Keratinocyte (primary cell): ENCODE data around the gene NAT9. TPM values are rescaled to one million over a fixed set of nuclear protein-coding genes. Genes with fewer than 3 reads are reported as not detected.

ENCODE experiments used
- DNase-seq: peaks from one replicate; pipeline ENCODE4 v3.0.0-alpha.2; 2011; ENCODE audit warnings: low read depth, missing footprints, low spot score
- FAIRE-seq: peaks from 2 replicates; lab custom pipeline; 2011; peaks lifted over from hg19 to GRCh38; lab: Jason Lieb, UNC
- H2AFZ ChIP-seq: 2 replicates; pipeline ENCODE4 v1.6.0; 2012; ENCODE audit warnings: low read length, control low read depth, inconsistent platforms; ENCODE audit not compliant: control insufficient read depth
- H3K27ac ChIP-seq: 2 replicates; pipeline ENCODE4 v1.5.1; 2011; ENCODE audit warnings: low read length; ENCODE audit not compliant: control insufficient read depth, insufficient read depth
- H3K27me3 ChIP-seq: 3 replicates; pipeline ENCODE4 v1.6.0; 2011; ENCODE audit warnings: low read length; ENCODE audit not compliant: control insufficient read depth, insufficient read depth; ENCODE audit errors: extremely low read depth
- H3K36me3 ChIP-seq, 2 experiments: 2 replicates in 1 of 2; 3 replicates in 1 of 2; pipeline ENCODE4 v1.5.1; 2011; ENCODE audit warnings: low read length in 2 of 2, mild to moderate bottlenecking in 1 of 2; ENCODE audit not compliant: control insufficient read depth in 2 of 2, insufficient read depth in 2 of 2; ENCODE audit errors: extremely low read depth in 1 of 2
- H3K4me1 ChIP-seq: 3 replicates; pipeline ENCODE4 v1.5.1; 2011; ENCODE audit warnings: low read length; ENCODE audit not compliant: control insufficient read depth, insufficient read depth; ENCODE audit errors: extremely low read depth
- H3K4me2 ChIP-seq: 3 replicates; pipeline ENCODE4 v1.6.0; 2011; ENCODE audit warnings: low read depth, low read length; ENCODE audit not compliant: control insufficient read depth, insufficient read depth; ENCODE audit errors: extremely low read depth
- H3K4me3 ChIP-seq, 3 experiments: fragments of 200-600 bp in 1 of 3; sonication (generic) in 1 of 3; 2 replicates in 2 of 3; 3 replicates in 1 of 3; pipeline ENCODE4 v1.5.1; 2011 to 2016; ENCODE audit warnings: low read length in 3 of 3, mild to moderate bottlenecking in 3 of 3, control low read depth in 2 of 3, inconsistent platforms in 1 of 3, low read depth in 1 of 3, mixed read lengths in 1 of 3, mixed run types in 1 of 3, moderate library complexity in 1 of 3; ENCODE audit not compliant: control insufficient read depth in 2 of 3, insufficient read depth in 2 of 3; ENCODE audit errors: extremely low read depth in 1 of 3
- H3K79me2 ChIP-seq: 2 replicates; pipeline ENCODE4 v1.6.0; 2012; ENCODE audit warnings: low read length; ENCODE audit not compliant: control insufficient read depth, insufficient read depth
- H3K9ac ChIP-seq: 3 replicates; pipeline ENCODE4 v1.6.0; 2011; ENCODE audit warnings: low read length; ENCODE audit not compliant: control insufficient read depth, insufficient read depth; ENCODE audit errors: extremely low read depth
- H3K9me1 ChIP-seq: 3 replicates; pipeline ENCODE4 v1.6.0; 2011; ENCODE audit warnings: low read length; ENCODE audit not compliant: control insufficient read depth, insufficient read depth; ENCODE audit errors: extremely low read depth
- H3K9me3 ChIP-seq: 2 replicates; pipeline ENCODE4 v1.5.1; 2012; ENCODE audit warnings: low read depth, low read length; ENCODE audit not compliant: control insufficient read depth
- H4K20me1 ChIP-seq: 3 replicates; pipeline ENCODE4 v1.6.0; 2011; ENCODE audit warnings: low read length; ENCODE audit not compliant: control insufficient read depth, insufficient read depth; ENCODE audit errors: extremely low read depth
- CTCF ChIP-seq, 3 experiments: IDR thresholded peaks in 1 of 3; conservative IDR thresholded peaks in 1 of 3; optimal IDR thresholded peaks in 1 of 3; 2 replicates in 2 of 3; 3 replicates in 1 of 3; pipeline versions ENCODE3 to v1.5.1; 2011; ENCODE audit warnings: low read length in 3 of 3, mild to moderate bottlenecking in 3 of 3, moderate library complexity in 2 of 3, control low read depth in 1 of 3, inconsistent platforms in 1 of 3; ENCODE audit not compliant: insufficient read depth in 2 of 3; ENCODE audit errors: extremely low read depth in 1 of 3
- EZH2 ChIP-seq: IDR thresholded peaks from one replicate; pipeline ENCODE4 v1.6.1; 2012; ENCODE audit warnings: inconsistent platforms, mild to moderate bottlenecking, low read length, moderate library complexity
- dilution Hi-C: fragments of 300-500 bp; cut with MboI; formaldehyde crosslinking; loops from one replicate; pipeline ENCODE4 v1.7.0; 2020; ENCODE audit warnings: low sequenced_read_pairs; ENCODE audit not compliant: extremely low pct_ligation_motif_present
- polyA plus RNA-seq, 5 experiments: library from polyadenylated mRNA; depleted of rRNA in 3 of 5; stranded (reverse) in 3 of 5; stranded (forward) in 1 of 5; unstranded in 1 of 5; fragments of >200 nt; gene quantifications; 1 replicate in 1 of 5; 2 replicates in 3 of 5; 3 replicates in 1 of 5; pipeline versions ENCODE4 v1.2.1 to v1.2.3, GENCODE V29; 2011 to 2012; ENCODE audit warnings: missing spikeins in 2 of 5, low read depth in 1 of 5, low replicate concordance in 1 of 5

The NAT9 gene
- polyA plus RNA-seq, 1 donor (not counting 4 experiments of a cell fraction or from before 2014, with no cell fraction given) = 34.6 TPM

- H3K4me2 ChIP-seq = no peak overlapping the region
- no peaks in the 10 kb centered on the region for H3K9me1 ChIP-seq
- no peaks in the 10 kb centered on the region for H3K27me3 ChIP-seq
- dilution Hi-C loops = no loop called here
- H3K4me3 ChIP-seq = no peak overlapping the region
- no peak overlapping the region for H2AFZ ChIP-seq
- no peaks in the 10 kb centered on the region for H3K79me2 ChIP-seq
- H3K9me3 ChIP-seq = no peaks in the 10 kb centered on the region
- no peak overlapping the region for H3K27ac ChIP-seq
- H4K20me1 ChIP-seq = no peaks in the 10 kb centered on the region
- DNase-seq = no peak
- no peak for FAIRE-seq
- H3K4me1 ChIP-seq = no peaks in the 10 kb centered on the region
- peaks cover 12 to 32% of the 10 kb centered on the region in 2 experiments for H3K36me3 ChIP-seq
- TF ChIP-seq CTCF (optimal IDR thresholded peaks at IDR 0.05 in 1 of 3, IDR thresholded peaks at IDR 0.05 in 1 of 3, conservative IDR thresholded peaks at IDR 0.05 in 1 of 3; ENCODE audit: extremely low read depth in 1 of 3, insufficient read depth in 2 of 3, low read length in 3 of 3) = no peak
- no peak for TF ChIP-seq EZH2
- H3K9ac ChIP-seq = no peak overlapping the region
Observed at GRCh38 chr17:74800531-74800930, 24.4 kb upstream of the NAT9 start.

GRCh38 chr17:74799097-74799496 is 23.0 kb upstream of the NAT9 start:
- dilution Hi-C loops = no loop called here
- H3K4me1 ChIP-seq = no peaks in the 10 kb centered on the region
- H3K36me3 ChIP-seq = peaks cover 15 to 36% of the 10 kb centered on the region in 2 experiments
- FAIRE-seq (no peak), DNase-seq (no peak)
- H3K4me3 ChIP-seq = no peak overlapping the region
- H3K9ac ChIP-seq = no peak overlapping the region
- no peak overlapping the region for H3K4me2 ChIP-seq
- H3K9me1 ChIP-seq = no peaks in the 10 kb centered on the region
- no peak overlapping the region for H2AFZ ChIP-seq
- H3K79me2 ChIP-seq = no peaks in the 10 kb centered on the region
- no peaks in the 10 kb centered on the region for H3K27me3 ChIP-seq
- H3K9me3 ChIP-seq = no peaks in the 10 kb centered on the region
- TF ChIP-seq EZH2 (no peak), CTCF (optimal IDR thresholded peaks at IDR 0.05 in 1 of 3, IDR thresholded peaks at IDR 0.05 in 1 of 3, conservative IDR thresholded peaks at IDR 0.05 in 1 of 3; ENCODE audit: extremely low read depth in 1 of 3, insufficient read depth in 2 of 3, low read length in 3 of 3) (no peak)
- no peak overlapping the region for H3K27ac ChIP-seq
- H4K20me1 ChIP-seq = no peaks in the 10 kb centered on the region
